Cardiac muscle cell (in vitro differentiated cells and primary cell): ENCODE data around the gene VWA2. TPM values are rescaled to one million over a fixed set of nuclear protein-coding genes. Genes with fewer than 3 reads are reported as not detected.

Experiments used
- DNase-seq, 2 donors: peaks; one replicate each; pipeline versions ENCODE4 v3.0.0 to v3.0.0-alpha.2; 2010 to 2017; ENCODE audit warnings: low read depth in 1 of 2, low spot score in 1 of 2
- H3K27ac ChIP-seq: fragments of 200-600 bp; sonication (generic); 2 replicates; pipeline ENCODE4 v1.5.1; 2016
- H3K27me3 ChIP-seq: fragments of 200-600 bp; sonication (generic); 2 replicates; pipeline ENCODE4 v1.6.0; 2016; ENCODE audit warnings: control low read depth
- H3K36me3 ChIP-seq: fragments of 200-600 bp; sonication (generic); 2 replicates; pipeline ENCODE4 v1.5.1; 2016; ENCODE audit warnings: control low read depth
- H3K4me1 ChIP-seq: fragments of 200-600 bp; sonication (generic); 2 replicates; pipeline ENCODE4 v1.8.1; 2017; ENCODE audit warnings: low read depth, mild to moderate bottlenecking, mixed run types
- H3K4me3 ChIP-seq: fragments of 200-600 bp; sonication (generic); 2 replicates; pipeline ENCODE4 v1.5.1; 2016; ENCODE audit warnings: mild to moderate bottlenecking
- H3K9me3 ChIP-seq: fragments of 200-600 bp; sonication (generic); 2 replicates; pipeline ENCODE4 v1.5.1; 2017; ENCODE audit warnings: low read depth, mild to moderate bottlenecking, control low read depth
- polyA plus RNA-seq: library from polyadenylated mRNA; unstranded; fragments of >200 nt; fragmentation: Nextera tagmentation; extraction: Ambion mirVana; gene quantifications from 2 replicates; pipeline ENCODE4 v1.2.1, GENCODE V29; 2016
- total RNA-seq: library from RNA; depleted of rRNA; stranded (reverse); fragments of >200 nt; gene quantifications from 2 replicates; pipeline ENCODE4 v1.2.3, GENCODE V29; 2016
- TF ChIP-seq, protein P1 (sequence below): IDR thresholded peaks from 2 replicates; pipeline ENCODE4 v1.5.1; 2012; ENCODE audit warnings: low read depth, mild to moderate bottlenecking, low read length

VWA2 gene
- total and polyA plus RNA-seq, 2 experiments from 2014 or later, result not detected

DNA sequence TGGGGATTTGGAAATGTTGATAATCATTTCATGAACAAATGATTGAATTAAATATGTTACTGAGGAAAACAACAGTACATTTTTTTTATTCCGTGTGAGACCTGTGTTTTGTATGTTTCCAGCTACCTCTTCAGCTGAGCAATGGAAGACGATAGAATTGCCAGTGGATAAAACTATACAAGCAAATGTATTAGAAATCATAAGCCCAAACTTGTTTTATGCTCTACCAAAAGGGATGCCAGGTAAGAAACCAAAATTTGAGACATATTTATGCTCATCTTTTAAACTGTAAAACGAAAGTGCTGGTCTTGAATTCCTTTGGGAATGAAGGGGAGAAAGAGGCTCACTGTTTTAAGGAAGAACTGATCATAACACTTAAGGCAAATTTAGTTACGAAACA lies 17.8 kb upstream of the VWA2 start:
- TF ChIP-seq, protein P1, sequence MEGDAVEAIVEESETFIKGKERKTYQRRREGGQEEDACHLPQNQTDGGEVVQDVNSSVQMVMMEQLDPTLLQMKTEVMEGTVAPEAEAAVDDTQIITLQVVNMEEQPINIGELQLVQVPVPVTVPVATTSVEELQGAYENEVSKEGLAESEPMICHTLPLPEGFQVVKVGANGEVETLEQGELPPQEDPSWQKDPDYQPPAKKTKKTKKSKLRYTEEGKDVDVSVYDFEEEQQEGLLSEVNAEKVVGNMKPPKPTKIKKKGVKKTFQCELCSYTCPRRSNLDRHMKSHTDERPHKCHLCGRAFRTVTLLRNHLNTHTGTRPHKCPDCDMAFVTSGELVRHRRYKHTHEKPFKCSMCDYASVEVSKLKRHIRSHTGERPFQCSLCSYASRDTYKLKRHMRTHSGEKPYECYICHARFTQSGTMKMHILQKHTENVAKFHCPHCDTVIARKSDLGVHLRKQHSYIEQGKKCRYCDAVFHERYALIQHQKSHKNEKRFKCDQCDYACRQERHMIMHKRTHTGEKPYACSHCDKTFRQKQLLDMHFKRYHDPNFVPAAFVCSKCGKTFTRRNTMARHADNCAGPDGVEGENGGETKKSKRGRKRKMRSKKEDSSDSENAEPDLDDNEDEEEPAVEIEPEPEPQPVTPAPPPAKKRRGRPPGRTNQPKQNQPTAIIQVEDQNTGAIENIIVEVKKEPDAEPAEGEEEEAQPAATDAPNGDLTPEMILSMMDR, result no peak
- no peak overlapping the region for H3K27ac ChIP-seq
- DNase-seq, result no peak
- H3K4me1 ChIP-seq, result no peaks in the 10 kb centered on the region
- H3K9me3 ChIP-seq, result no peaks in the 10 kb centered on the region
- no peaks in the 10 kb centered on the region for H3K27me3 ChIP-seq
- H3K36me3 ChIP-seq, result no peaks in the 10 kb centered on the region
- H3K4me3 ChIP-seq, result no peak overlapping the region

DNA sequence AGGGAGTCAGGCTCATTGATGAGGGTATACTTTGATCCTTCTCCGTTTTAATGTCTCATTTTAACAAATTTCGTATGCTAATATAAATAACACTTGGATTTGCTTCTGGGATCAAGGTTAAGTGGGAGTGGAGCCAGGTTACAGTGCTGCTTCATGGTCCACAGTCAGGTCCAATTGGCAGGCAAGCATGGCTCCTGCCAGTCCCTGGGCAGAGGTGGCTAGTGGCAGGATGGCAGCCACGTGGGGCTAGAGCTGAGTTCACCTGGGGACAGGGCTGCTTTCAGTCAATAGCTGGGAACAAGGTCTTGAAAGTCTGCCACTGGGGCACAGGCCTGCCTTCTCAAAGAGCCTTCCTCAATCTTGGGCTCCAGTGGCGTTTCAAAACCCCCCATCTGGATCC lies 16.0 kb upstream of the VWA2 start:
- Histone ChIP-seq H3K4me3 (no peak overlapping the region), H3K4me1 (peaks cover 10% of the 10 kb centered on the region), H3K27ac (no peak overlapping the region), H3K9me3 (no peaks in the 10 kb centered on the region), H3K27me3 (no peaks in the 10 kb centered on the region), H3K36me3 (no peaks in the 10 kb centered on the region)
- TF ChIP-seq, protein P1, result no peak
- no peak for DNase-seq

DNA sequence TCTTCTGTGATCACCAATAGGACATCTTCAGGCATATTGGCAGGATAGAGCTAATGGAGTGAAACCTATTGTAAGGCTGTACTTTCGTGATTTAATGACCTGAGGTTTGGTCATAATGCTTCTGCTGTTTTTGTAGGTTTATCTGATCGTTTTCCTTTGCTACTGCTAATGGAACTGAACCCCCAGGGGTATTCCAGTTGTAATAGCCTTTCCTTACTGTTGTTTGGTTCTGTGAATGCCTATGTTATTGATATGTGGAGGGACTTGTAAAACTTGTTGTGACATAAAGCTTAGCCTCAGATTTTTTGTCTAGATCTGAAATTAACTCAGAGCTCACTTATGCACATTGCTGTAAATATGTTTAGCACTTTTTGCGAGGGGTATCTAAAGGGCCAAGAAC lies 10.9 kb upstream of the VWA2 start:
- Histone ChIP-seq H3K27me3 (no peaks in the 10 kb centered on the region), H3K4me1 (peaks cover 10% of the 10 kb centered on the region), H3K27ac (no peak overlapping the region), H3K36me3 (no peaks in the 10 kb centered on the region), H3K9me3 (peaks cover 2% of the 10 kb centered on the region), H3K4me3 (no peak overlapping the region)
- TF ChIP-seq, protein P1, result no peak
- no peak for DNase-seq

DNA sequence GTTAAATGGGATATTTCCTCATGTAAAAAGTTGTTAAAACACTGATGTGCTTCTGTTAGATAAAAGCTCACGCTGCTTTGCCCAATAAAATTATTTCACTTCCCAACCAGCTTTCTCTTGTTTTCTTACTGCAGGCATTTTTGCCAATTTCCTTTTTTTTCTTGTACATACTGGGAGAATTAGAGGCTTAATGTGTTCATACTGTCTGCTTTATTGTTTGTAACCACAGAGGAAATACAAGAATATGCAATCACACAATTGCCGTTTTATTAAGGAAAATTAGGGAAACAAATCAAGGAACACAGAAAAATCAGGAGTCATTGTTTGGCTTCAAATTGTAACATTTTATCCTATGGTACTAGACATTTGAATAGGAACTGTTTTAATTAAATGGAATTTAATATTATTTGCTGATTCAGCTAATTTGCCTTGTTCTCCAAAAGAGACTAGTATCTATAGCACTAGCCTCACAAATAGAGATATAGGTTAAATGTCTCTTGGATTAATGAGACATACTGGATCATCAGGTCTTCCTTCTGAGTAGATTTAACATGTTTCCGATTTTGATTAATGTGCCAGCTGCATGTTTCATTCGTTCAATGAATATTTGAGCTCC lies 6.4 kb upstream of the VWA2 start:
- Histone ChIP-seq H3K27ac (no peak overlapping the region), H3K4me3 (no peak overlapping the region), H3K36me3 (no peaks in the 10 kb centered on the region), H3K9me3 (peaks cover 2% of the 10 kb centered on the region), H3K27me3 (peaks cover 7% of the 10 kb centered on the region), H3K4me1 (no peaks in the 10 kb centered on the region)
- TF ChIP-seq, protein P1, result no peak
- DNase-seq, result no peak

- peaks cover 15% of the 10 kb centered on the region for H3K27me3 ChIP-seq
- TF ChIP-seq, protein P1, result no peak
- no peak overlapping the region for H3K4me3 ChIP-seq
- H3K27ac ChIP-seq, result no peak overlapping the region
- DNase-seq, result no peak
- peaks cover 2% of the 10 kb centered on the region for H3K9me3 ChIP-seq
- H3K36me3 ChIP-seq, result no peaks in the 10 kb centered on the region
- H3K4me1 ChIP-seq, result no peaks in the 10 kb centered on the region
Measured at GRCh38 chr10:114233482-114233881, 5.6 kb upstream of the VWA2 start.
